Left hindlimb (tissue), 1 donor: Measurements from ENCODE around the gene ITGA1.

Experiments used
- DNase-seq: peaks from one replicate; pipeline ENCODE4 v3.0.0-alpha.2; 2018

The ITGA1 gene

DNA sequence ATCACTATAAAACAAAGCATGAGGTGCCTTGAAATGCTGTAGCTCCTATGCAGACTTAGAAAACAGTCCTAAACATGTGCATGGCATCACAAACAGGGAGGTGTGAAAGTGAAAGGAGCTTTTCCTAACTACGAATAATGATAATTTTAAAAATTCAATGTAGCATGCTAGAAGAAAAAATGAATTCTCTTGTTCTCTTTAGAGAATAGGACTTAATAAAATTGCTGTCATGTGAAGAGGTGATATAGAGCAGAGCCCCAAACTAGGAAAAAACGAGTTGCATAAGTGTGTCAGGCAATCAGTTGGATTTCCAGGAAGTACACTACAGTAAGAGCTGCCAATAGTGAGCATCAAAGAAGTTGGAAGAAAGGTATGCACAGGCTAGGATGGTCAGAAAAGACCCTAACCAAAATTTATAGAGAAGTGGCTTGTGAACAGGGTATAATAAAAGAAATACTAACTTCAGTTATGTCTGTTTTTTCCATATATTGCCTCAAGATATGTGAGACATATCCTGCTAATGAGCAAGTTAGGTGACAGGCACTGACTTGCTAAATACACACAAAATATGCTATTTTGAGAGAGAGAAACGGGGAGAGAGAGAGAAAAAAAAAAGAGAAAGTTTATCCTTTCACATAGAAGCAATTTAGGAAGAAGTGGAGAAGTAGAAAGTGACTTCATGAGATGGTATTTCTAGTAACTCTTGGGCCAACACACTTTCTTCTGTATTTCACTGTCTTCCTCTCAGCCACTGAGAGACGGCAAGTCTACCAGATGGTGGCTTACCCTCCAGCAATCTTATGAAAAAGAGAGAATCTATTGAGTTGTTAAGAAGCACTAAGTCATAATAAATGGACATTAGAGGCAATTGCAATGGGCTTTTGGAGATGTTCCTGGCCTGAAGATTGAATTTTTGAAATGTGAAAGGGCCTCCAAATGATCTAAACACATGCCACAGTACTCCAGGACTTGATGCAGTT lies 219.5 kb downstream of the ITGA1 start:
- no peak for DNase-seq

DNA sequence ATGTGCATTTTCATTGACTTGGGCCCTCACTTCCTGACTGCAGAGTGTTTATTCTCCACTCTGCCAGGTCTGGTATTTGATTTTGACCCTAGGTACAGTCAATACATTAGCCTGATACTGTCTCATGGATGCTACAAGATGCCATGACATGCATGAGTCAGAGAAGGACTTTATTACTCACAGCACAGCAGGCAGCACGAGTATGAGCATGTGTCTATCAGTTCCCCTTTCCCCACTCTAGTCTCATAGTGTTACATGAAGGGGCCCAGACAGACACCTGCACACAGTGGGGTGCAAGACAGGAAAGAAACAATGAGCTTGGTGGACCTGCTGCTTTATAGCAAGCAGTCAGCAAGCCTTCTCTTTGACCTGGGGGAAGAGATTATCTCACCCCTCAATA lies 221.0 kb downstream of the ITGA1 start:
- DNase-seq: no peak
